RWPE1 (cell line): ENCODE measurements around the gene PNPLA2.
A peak's percentile ranks its signal among the peaks of the same experiment; 100 is the strongest.

ENCODE experiments used
- CTCF ChIA-PET: fragments of 350-600 bp; sonication (Branson Sonifier 250); formaldehyde crosslinking; extraction: SDS; loops from one replicate; lab custom pipeline; 2021; lab: Yijun Ruan, JAX
- POLR2A ChIA-PET: fragments of 400-600 bp; formaldehyde crosslinking; extraction: SDS; loops from one replicate; lab custom pipeline; 2020; ENCODE audit warnings: antibody characterized with exemption; ENCODE audit not compliant: low non-redundant PET; lab: Yijun Ruan, JAX
- DNase-seq: peaks from one replicate; pipeline ENCODE4 v3.0.0; 2012; ENCODE audit warnings: low spot score
- H3K27ac ChIP-seq: fragments of 450-650 bp; 2 replicates; pipeline ENCODE4 v1.5.1; 2017
- TF ChIP-seq, protein P1 (sequence below): fragments of 450-650 bp; conservative IDR thresholded peaks from 2 replicates; pipeline ENCODE4 v1.5.1; 2017; ENCODE audit warnings: low read depth, mild to moderate bottlenecking

PNPLA2 gene

DNA sequence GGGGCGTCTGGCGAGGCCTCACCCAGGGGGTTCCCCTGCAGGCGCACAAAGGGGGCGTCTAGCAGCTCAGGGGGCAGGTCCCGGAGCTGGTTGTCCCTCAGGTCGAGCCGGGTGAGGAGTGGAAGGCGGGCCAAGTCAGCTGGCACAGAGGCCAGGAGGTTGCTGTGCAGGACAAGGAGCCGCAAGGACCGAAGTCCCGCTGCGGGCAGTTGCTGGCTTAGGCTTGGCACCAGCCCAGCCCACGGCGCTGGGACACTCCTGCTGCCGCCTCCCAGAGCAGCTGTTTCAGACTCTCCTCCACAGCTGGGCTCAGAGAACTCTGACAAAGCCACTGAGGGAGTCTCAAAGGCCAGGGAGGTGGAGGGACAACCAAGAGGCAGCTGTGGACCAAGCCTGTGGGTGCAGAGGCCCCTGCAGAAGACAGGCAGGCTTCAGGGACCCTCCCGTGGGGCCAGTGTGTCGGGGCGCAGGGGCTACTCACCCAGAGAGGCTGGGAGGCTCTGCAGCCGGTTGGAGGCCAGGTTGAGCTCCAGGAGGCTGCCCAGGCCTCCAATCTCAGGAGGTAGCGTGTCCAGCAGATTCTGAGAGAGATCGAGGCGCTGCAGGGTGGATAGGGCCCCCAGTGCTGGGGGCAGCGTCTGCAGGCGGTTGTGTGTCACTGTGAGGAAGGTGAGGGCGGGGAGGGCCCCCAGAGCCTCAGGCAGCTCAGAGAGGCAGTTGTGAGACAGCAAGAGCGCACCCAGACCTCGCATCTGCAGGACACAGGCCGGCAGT lies 15.8 kb upstream of the PNPLA2 start:
- no peak for DNase-seq
- TF ChIP-seq, protein P1, sequence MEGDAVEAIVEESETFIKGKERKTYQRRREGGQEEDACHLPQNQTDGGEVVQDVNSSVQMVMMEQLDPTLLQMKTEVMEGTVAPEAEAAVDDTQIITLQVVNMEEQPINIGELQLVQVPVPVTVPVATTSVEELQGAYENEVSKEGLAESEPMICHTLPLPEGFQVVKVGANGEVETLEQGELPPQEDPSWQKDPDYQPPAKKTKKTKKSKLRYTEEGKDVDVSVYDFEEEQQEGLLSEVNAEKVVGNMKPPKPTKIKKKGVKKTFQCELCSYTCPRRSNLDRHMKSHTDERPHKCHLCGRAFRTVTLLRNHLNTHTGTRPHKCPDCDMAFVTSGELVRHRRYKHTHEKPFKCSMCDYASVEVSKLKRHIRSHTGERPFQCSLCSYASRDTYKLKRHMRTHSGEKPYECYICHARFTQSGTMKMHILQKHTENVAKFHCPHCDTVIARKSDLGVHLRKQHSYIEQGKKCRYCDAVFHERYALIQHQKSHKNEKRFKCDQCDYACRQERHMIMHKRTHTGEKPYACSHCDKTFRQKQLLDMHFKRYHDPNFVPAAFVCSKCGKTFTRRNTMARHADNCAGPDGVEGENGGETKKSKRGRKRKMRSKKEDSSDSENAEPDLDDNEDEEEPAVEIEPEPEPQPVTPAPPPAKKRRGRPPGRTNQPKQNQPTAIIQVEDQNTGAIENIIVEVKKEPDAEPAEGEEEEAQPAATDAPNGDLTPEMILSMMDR = no peak
- ChIA-PET CTCF (interaction anchor here (0.7 kb wide), 1 partner anchor 57 kb away, joined by 3 read pairs; no protein-coding TSS in a partner anchor), POLR2A (no interaction called here)
- H3K27ac ChIP-seq = peak overlapping the region; percentile 97

DNA sequence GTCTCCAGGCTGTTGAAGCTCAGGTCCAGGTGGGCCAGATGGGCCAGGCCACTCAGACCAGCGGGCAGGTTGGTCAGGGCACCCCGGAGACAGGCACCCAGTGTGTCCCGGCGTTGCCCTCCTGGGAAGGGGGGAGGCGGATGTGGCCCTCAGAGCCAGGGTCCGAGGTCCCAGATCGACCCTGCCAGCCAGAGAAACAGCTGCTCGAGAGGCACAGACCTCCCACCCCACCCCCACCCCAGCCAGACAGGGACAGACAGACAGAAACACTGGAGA lies 15.3 kb upstream of the PNPLA2 start:
- CTCF ChIA-PET = interaction anchor here (0.7 kb wide), 1 partner anchor 57 kb away, joined by 3 read pairs; no protein-coding TSS in a partner anchor
- TF ChIP-seq, protein P1 = no peak
- POLR2A ChIA-PET = no interaction called here
- peak overlapping the region; percentile 97 for H3K27ac ChIP-seq
- DNase-seq = no peak

DNA sequence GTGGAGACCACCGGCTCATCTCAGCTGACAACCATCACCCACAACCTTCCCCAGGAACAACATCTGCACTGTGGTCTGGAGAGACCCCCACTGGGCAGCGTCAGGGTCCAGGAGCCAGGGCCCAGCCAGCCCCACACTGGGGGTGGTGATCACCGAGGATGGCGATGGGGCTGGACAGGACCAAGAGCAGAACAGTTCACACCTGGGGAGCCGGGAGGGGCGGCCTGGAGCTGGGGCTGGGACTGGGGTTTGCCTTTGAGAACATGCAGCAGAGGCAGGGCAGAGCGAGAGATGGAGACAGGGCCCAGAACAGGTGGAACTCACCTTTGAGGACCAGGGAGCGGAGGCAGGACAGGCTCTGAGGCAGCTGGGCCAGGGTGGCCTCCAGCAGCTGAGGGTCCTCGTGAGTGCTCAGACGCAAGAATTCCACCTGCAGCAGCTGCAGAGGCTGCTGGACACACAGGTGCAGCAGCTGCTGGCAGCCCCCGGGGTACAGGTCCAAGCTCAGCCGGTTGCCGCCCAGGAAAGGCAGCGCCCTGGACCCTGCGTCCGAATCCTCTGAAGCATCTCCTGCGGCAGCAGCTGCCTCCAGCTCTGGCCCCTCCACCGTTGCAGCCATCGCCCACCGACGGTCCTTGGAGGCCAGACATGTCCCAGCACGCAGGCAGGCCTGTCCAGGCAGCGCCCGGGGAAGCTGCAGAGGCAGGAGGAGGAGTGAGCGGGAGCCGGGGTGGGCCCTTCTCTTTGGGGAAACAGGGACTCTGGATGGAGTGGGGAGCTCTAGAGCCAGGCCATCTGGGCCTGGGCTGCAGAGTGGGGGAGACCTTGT lies 14.7 kb upstream of the PNPLA2 start:
- peak overlapping the region; percentile 97 for H3K27ac ChIP-seq
- TF ChIP-seq, protein P1 = no peak
- POLR2A ChIA-PET = interaction anchor here (0.5 to 1.1 kb wide), 2 partner anchors 18 to 20 kb away, joined by 3 to 6 read pairs; no protein-coding TSS in a partner anchor
- CTCF ChIA-PET = interaction anchor here (0.7 kb wide), 1 partner anchor 58 kb away, joined by 3 read pairs; no protein-coding TSS in a partner anchor
- DNase-seq = peak; percentile 72

DNA sequence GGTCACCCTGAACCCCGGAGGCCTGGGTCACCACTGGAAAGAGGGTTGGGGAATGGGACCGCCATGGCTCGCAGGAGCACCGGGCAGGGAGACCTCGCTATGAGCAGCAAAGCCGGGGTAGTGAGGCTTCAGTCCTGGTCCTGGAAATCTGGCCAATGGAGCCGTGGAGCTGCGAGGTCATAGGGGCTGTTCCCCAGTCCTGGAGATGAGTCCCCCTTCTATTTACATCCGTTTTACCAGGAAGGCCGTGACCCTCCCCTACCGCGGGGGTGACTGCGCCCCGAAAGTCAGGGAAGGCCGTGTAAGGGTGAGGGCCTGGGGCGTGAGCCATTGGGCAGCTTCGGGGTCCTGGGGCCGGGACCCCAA lies 14.1 kb upstream of the PNPLA2 start:
- TF ChIP-seq, protein P1 = no peak
- peak overlapping the region; percentile 97 for H3K27ac ChIP-seq
- ChIA-PET POLR2A (interaction anchor here (0.5 to 1.1 kb wide), 2 partner anchors 17 to 20 kb away, joined by 3 to 6 read pairs; no protein-coding TSS in a partner anchor), CTCF (no interaction called here)
- no peak for DNase-seq

DNA sequence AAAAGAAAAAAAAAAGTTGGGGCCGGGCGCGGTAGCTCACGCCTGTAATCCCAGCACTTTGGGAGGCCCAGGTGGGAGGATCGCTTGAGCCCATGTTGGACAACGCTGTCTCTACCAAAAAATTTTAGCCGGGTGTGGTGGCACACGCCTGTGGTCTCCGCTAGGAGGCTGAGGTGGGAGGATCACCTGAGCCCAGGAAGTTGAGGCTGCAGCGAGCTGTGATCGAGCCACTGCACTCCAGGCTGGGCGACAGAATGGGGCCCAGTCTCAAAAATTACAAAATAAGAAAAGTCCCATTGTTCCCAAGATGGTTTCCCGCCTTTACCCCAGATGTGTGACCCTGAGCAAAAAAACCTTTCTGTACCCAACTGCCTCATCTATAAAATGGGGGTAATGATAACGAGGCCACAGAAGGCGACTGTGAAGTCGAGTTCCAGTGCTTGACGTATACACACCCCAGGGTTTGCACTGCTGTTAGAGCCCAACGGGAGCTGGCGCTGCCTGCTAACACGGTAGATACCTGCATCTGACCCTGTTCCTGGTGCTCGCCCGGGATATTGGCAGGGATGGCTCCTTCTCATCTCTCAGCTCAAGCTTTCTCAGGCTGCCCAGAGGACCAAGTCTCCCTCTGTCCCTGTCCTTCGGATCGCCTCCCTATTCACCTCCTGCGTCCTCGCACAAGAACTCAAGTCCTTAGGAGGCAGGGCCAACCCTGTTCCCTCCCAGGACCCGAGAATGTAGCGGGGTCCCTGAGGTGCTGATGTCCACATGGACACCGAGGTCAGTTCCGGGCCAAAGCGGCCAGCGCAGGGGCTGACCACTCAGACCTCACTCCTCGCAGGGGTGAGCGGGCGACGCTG lies 10.1 kb upstream of the PNPLA2 start:
- no peak for DNase-seq
- peak overlapping the region; percentile 97 for H3K27ac ChIP-seq
- ChIA-PET CTCF (no interaction called here), POLR2A (interaction anchor here (0.7 to 1.4 kb wide), 2 partner anchors 11 to 242 kb away, joined by 3 to 7 read pairs; partner anchors contain the start of gene PNPLA2)
- TF ChIP-seq, protein P1 = no peak
